ENCODE results near the gene REEP1.

GRCh38 chr2:86323273-86324021, 14.0 kb downstream of the REEP1 start:
- TF ChIP-seq CTCF (IDR thresholded peaks at IDR 0.05), result no peak
- TF ChIP-seq POLR2A (IDR thresholded peaks at IDR 0.05), result no peak
